GM10248 (cell line): Measurements from ENCODE around the gene LUC7L2.

Source experiments
- CTCF ChIA-PET: fragments of 300-600 bp; sonication (Branson Sonifier 250); formaldehyde crosslinking; extraction: SDS; loops from one replicate; lab custom pipeline; 2021; ENCODE audit warnings: antibody characterized with exemption; lab: Yijun Ruan, JAX
- POLR2A ChIA-PET: fragments of 350-650 bp; sonication (Branson Sonifier 250); formaldehyde crosslinking; extraction: SDS; loops from one replicate; lab custom pipeline; 2020; ENCODE audit warnings: antibody characterized with exemption; lab: Yijun Ruan, JAX
- DNase-seq: peaks from one replicate; pipeline ENCODE4 v3.0.0; 2012; ENCODE audit errors: extremely low spot score
- TF ChIP-seq, protein P1 (sequence below): IDR thresholded peaks from 2 replicates; pipeline ENCODE4 v1.5.1; 2012; ENCODE audit warnings: mild to moderate bottlenecking, low read depth; ENCODE audit errors: extremely low read depth, missing control alignments, control extremely low read depth

LUC7L2 gene

GRCh38 chr7:139370301-139370942 lies 10.7 kb downstream of the LUC7L2 start:
- ChIA-PET CTCF (interaction anchor here (0.9 to 1.7 kb wide), 10 partner anchors 9 to 275 kb away, joined by 3 to 7 read pairs (median 4); partner anchors contain the start of gene LUC7L2), POLR2A (interaction anchor here (0.6 to 2.8 kb wide), 3 partner anchors 11 to 37 kb away, joined by 3 to 14 read pairs (median 4); partner anchors contain the start of gene LUC7L2)
- TF ChIP-seq, protein P1, sequence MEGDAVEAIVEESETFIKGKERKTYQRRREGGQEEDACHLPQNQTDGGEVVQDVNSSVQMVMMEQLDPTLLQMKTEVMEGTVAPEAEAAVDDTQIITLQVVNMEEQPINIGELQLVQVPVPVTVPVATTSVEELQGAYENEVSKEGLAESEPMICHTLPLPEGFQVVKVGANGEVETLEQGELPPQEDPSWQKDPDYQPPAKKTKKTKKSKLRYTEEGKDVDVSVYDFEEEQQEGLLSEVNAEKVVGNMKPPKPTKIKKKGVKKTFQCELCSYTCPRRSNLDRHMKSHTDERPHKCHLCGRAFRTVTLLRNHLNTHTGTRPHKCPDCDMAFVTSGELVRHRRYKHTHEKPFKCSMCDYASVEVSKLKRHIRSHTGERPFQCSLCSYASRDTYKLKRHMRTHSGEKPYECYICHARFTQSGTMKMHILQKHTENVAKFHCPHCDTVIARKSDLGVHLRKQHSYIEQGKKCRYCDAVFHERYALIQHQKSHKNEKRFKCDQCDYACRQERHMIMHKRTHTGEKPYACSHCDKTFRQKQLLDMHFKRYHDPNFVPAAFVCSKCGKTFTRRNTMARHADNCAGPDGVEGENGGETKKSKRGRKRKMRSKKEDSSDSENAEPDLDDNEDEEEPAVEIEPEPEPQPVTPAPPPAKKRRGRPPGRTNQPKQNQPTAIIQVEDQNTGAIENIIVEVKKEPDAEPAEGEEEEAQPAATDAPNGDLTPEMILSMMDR: no peak
- no peak for DNase-seq

- CTCF ChIA-PET: interaction anchor here (0.9 to 1.7 kb wide), 6 partner anchors 9 to 275 kb away, joined by 3 to 6 read pairs (median 4); partner anchors contain the start of gene LUC7L2
- TF ChIP-seq, protein P1: no peak
- no peak for DNase-seq
- POLR2A ChIA-PET: interaction anchor here (2.8 kb wide), 1 partner anchor 12 kb away, joined by 14 read pairs; the partner anchor contains the start of gene LUC7L2
Measured at GRCh38 chr7:139370943-139371313, 11.2 kb downstream of the LUC7L2 start.

- TF ChIP-seq, protein P1: no peak
- POLR2A ChIA-PET: no interaction called here
- CTCF ChIA-PET: interaction anchor here (1.0 to 1.2 kb wide), 4 partner anchors 16 to 629 kb away, joined by 3 to 7 read pairs (median 4); no protein-coding TSS in a partner anchor
Measured at GRCh38 chr7:139374246-139374645, 14.6 kb downstream of the LUC7L2 start.

GRCh38 chr7:139382439-139382838 lies 22.7 kb downstream of the LUC7L2 start:
- DNase-seq: no peak
- CTCF ChIA-PET: interaction anchor here (1.5 kb wide), 1 partner anchor 12 kb away, joined by 6 read pairs; no protein-coding TSS in a partner anchor
- POLR2A ChIA-PET: interaction anchor here (0.7 kb wide), 1 partner anchor 13 kb away, joined by 3 read pairs; no protein-coding TSS in a partner anchor
- TF ChIP-seq, protein P1: no peak

More at GRCh38 chr7:139374246-139374645, 14.6 kb downstream of the LUC7L2 start:
- DNase-seq: no peak

GRCh38 chr7:139384611-139385010 lies 24.9 kb downstream of the LUC7L2 start:
- POLR2A ChIA-PET: no interaction called here
- no peak for DNase-seq
- CTCF ChIA-PET: no interaction called here
- TF ChIP-seq, protein P1: no peak

DNA sequence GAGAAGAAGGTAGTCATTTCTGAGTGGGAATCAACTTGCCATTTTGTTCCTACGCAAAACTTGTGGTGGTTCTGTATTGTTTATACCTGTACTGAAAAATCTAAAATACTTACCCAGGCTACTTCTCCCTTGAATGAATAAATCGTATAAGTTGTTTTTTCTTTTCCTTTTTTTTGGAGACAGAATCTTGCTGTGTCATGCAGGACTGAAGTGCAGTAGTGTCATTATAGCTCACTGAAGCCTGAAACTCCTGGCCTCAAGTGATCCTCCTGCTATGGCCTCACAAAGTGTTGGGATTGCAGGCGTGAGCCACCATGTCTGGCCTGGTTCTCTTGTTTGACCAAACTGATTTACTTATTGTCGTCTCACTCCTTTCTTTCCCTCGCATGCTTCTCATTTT lies 27.9 kb downstream of the LUC7L2 start:
- CTCF ChIA-PET: interaction anchor here (1.3 to 3.1 kb wide), 3 partner anchors 9 to 47 kb away, joined by 4 to 12 read pairs (median 5); no protein-coding TSS in a partner anchor
- POLR2A ChIA-PET: interaction anchor here (0.7 kb wide), 1 partner anchor 75 kb away, joined by 3 read pairs; no protein-coding TSS in a partner anchor

More for the DNA sequence above, 27.9 kb downstream of the LUC7L2 start:
- DNase-seq: no peak
- TF ChIP-seq, protein P1: no peak
